Stimulated activated CD4-positive, alpha-beta T cell treated with anti-CD3 and anti-CD28 coated beads, Interleukin-15, amount 100 ng/mL, for 48 hours (primary cell): ENCODE measurements around the gene CDH23.
A peak's percentile ranks its signal among the peaks of the same experiment; 100 is the strongest.

ENCODE experiments used
- DNase-seq, 2 donors: peaks; one replicate each; pipeline ENCODE4 v3.0.0-alpha.2; 2020; ENCODE audit warnings: low read depth in 2 of 2

CDH23 gene

GRCh38 chr10:71516890-71517289 is 120.2 kb downstream of the CDH23 start:
- no peak for DNase-seq

DNA sequence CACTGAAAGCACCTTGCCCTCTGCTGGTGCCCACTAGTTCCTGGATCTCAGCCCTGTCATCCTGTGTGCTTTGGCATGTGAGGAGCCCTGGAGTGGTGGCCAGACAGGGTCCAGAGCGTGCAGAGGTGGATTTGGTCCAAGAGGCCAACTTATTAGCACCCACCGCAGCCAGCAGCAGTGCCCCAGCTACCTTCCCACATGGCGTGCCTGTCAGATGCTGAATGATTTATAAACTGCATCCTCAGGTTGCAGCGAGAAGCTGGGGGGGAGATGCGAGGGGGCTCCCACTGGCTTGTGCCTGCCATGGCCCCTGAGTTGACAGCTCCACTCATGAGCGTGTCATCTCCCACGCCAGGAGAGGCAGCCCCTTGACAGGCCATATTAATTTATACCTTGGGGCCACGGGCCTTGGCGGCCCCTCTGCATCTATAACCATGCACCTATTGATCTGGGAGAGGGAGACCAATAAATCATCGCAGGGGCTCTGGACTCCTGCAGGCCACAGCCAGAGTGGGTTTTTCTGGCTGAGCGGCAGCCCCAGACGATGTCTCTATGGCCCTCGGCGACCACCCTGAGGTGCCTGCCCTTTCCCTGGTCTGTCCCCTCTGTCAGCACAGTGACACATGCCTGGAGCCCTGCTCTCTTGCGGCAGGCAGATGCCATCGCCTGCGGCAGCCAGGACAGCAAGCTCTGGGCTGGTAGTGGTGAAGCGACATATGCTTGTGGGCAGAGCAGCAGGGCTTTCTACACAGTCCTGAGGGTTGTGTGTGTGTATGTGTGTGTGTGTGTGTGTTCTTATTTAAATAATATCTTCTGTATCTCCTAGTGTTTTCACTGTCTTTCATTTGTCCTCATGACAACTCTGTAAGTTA is 120.8 kb downstream of the CDH23 start:
- no peak for DNase-seq

DNA sequence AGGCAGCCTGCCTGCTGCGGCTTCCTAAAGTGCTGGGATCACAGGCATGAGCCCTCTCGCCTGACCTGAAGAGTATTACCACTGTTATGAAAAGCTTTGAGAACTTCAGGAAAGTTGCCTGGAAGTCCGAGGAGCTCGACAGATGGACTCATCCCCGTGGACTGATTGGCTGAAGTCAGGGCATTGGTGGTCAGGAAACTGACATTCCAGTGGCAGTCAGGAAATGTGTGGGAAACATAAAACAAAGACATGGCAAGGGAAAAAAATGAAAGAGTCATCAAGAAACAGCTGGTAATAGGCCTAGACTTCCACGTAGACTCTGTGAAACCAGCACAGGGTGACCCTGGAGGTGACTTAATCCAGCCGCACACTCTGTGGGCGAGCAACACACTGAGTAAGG is 123.3 kb downstream of the CDH23 start:
- no peak for DNase-seq

- DNase-seq, result no peak
Measured at GRCh38 chr10:71521504-71522441, 125.1 kb downstream of the CDH23 start.

DNA sequence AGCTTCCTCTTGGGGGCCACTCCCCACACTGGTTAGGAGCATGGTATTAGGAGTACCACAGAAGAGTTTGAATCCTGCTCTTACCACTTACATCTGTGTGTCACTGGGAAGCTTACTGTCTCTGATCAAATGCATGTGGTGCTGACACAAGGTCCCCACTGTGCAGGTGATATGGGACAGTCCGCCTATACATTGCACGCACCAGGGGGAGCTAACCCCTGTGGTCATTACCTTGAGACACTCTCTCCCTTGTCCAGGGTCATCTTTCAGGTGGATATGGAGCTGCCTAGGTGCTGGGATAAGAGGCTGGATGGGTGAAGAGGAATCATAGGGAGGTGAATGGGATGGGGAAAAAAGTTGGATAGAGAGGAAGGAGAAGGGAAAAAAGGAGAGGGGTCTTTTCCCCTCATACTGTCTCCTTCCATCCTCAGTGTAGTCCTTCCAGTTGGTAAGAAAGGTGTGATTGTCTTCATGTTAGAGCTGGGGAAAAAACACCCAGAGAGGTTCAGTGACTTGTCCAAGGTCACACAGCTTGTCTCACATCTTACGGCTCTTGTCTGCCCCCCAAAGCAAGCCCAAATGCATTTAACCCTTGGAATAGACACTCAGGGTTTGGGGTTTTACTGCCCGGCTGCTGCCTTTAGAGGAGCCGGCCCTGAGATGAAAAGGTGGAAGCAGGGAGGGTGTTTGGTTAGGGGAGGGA is 125.9 kb downstream of the CDH23 start:
- no peak for DNase-seq

- no peak for DNase-seq
Measured at GRCh38 chr10:71523756-71524155, 127.0 kb downstream of the CDH23 start.

DNA sequence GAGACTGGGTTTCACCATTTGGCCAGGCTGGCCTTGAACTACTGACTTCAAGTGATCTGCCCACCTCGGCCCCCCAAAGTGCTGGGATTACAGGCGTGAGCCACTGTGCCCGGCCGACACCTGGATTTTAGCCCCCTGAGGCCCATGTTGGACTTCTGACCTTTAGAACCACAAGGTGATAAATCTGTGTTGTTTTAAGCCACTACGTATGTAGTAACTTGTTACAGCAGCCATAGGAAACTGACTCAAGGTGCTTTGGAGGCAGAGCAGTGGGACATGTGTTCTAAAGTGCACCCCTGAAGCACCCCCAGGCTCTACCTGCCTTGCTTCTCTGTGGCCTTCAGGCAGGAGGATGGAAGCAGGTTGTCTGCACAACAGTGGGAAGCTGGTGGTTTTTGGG is 128.4 kb downstream of the CDH23 start:
- no peak for DNase-seq

DNA sequence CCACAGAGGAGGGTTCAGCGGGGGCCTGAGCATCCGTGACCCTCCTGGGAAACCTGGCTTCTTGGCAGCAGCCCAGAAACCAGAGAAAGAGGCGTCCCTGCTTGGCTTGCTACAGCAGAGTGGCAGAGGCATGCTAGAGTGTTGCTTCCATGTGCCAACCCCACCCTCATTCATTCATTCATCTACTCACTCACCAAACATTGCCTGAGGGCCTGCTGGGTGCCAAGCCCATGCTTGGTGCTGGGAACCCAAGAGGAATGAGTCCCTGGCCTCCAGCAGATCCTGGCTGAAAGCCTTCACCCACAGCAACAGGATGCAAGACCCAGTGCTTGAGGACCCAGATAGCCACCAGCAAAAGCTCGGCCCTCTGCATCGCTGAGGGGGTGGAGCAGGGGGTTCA is 129.0 kb downstream of the CDH23 start:
- DNase-seq, result no peak

DNA sequence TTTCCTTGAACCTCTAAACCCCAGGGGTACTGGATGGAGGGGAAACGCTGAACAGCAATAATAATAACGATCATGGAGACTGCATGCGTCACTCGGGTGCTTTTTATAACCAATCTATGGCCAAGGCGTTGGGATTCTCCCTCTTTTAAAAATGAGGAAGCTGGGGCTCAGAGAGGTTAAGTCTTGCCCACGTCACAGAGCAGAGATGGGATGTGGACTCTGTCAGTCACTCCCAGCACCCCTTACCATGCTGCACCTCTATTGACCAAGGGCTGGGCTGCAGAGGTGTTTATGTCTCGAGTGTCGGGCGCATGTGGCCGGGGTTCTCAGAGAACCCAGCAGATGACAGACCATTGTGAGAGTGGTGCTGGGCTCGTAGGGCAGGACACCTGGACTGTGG is 129.9 kb downstream of the CDH23 start:
- DNase-seq, result no peak

GRCh38 chr10:71527135-71527534 is 130.4 kb downstream of the CDH23 start:
- DNase-seq, result no peak

GRCh38 chr10:71528371-71529206 is 131.9 kb downstream of the CDH23 start:
- DNase-seq, result no peak

DNA sequence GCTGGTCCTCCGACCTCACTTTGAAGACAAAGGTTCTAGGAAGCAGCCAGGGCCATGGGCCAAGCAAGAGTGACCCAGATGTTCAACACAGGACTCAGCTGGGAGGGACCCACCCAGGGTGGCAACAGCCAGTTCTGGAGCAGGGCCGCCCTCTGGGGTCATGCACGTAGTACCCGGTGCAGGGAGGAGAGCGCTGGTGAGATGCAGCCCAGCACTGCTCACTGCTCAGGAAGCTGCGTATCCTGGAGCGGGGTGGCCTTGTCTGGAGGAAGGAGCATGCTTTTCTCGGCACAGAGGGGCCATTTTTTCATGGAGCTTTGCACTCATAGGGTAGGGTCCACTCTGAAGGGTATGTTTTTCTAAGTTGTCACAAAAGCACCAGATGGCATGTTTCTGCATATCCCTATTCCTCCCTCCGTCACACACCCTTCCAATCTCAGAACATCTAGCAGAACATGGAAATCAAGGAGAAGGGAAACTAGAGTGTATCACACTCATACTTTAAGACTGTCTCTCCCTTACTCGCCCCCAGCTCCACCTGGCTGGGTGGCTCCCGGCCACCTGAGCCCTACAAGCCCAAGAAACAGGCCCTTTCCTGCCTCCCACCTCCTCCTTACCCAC is 132.6 kb downstream of the CDH23 start:
- DNase-seq, result no peak

- no peak for DNase-seq
Measured at GRCh38 chr10:71530781-71531180, 134.1 kb downstream of the CDH23 start.

- peak; percentile 48 to 50 for DNase-seq
Measured at GRCh38 chr10:71531485-71532446, 135.0 kb downstream of the CDH23 start.

- DNase-seq, result no peak
Measured at GRCh38 chr10:71532878-71533277, 136.2 kb downstream of the CDH23 start.

GRCh38 chr10:71533936-71534335 is 137.2 kb downstream of the CDH23 start:
- no peak for DNase-seq

- DNase-seq, result no peak
Measured at GRCh38 chr10:71534568-71535194, 138.0 kb downstream of the CDH23 start.

DNA sequence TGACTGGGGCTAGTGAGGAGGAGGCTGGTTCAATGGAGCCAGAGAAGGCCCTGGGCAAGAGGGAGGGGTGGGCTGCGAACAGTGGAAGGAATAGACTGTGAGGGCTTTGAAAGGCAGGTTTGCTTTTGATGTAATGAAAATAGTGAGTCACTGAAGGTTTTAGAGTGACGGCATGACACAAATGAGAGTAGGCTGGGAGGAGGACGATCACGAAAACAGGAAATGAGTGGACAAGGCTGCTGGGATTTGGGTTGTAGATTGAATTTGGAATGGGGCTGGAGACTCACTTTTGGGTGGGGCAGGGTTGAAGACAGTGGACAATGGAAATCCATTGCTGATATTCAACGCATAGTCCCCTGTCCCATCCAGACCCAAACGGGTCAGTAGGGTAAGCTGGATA is 139.6 kb downstream of the CDH23 start:
- DNase-seq, result no peak

GRCh38 chr10:71537125-71537524 is 140.4 kb downstream of the CDH23 start:
- no peak for DNase-seq
